GM20000 (cell line): ENCODE measurements around the gene ARHGEF12.

ENCODE experiments used
- DNase-seq: peaks from one replicate; pipeline ENCODE4 v3.0.0; 2012; ENCODE audit warnings: low spot score
- TF ChIP-seq, protein P1 (sequence below): IDR thresholded peaks from 2 replicates; pipeline ENCODE4 v1.5.1; 2012; ENCODE audit warnings: mild to moderate bottlenecking, control low read depth; ENCODE audit errors: extremely low read depth, missing control alignments

ARHGEF12 gene

DNA sequence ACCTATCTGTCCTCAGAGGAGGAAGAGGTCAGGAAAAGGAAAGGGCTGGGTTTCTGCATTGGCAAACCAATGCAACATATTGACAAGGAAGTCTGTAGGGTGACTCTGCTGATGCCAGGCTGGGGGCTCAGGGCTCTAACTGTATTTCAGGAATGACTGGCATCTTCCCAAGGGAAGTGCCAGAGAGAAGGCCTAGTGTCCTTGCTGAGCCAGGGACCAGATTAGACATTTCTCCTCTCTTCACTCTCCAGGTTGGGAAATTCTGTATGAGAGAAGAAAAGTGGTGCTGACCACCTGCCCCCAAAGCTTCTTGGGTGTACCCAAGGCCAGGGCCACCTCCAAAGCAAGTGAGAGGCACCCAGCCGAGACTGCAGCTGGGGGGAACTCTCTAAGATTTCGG lies 202.5 kb downstream of the ARHGEF12 start:
- no peak for DNase-seq
- TF ChIP-seq, protein P1, sequence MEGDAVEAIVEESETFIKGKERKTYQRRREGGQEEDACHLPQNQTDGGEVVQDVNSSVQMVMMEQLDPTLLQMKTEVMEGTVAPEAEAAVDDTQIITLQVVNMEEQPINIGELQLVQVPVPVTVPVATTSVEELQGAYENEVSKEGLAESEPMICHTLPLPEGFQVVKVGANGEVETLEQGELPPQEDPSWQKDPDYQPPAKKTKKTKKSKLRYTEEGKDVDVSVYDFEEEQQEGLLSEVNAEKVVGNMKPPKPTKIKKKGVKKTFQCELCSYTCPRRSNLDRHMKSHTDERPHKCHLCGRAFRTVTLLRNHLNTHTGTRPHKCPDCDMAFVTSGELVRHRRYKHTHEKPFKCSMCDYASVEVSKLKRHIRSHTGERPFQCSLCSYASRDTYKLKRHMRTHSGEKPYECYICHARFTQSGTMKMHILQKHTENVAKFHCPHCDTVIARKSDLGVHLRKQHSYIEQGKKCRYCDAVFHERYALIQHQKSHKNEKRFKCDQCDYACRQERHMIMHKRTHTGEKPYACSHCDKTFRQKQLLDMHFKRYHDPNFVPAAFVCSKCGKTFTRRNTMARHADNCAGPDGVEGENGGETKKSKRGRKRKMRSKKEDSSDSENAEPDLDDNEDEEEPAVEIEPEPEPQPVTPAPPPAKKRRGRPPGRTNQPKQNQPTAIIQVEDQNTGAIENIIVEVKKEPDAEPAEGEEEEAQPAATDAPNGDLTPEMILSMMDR: no peak
